H1 (cell line): ENCODE measurements around the gene ADCY2.

Experiments used
- GABPA ChIP-seq: IDR thresholded peaks from 2 replicates; pipeline ENCODE4 v1.6.1; 2011; ENCODE audit warnings: mild to moderate bottlenecking, low read length, moderate library complexity, borderline replicate concordance; ENCODE audit not compliant: insufficient read depth
- KDM1A ChIP-seq: fragments of 200-600, 300-600 bp; sonication (generic); IDR thresholded peaks from 2 replicates; pipeline ENCODE4 v1.7.1; 2016; ENCODE audit warnings: mild to moderate bottlenecking, low read length, borderline replicate concordance
- TBP ChIP-seq: IDR thresholded peaks from 2 replicates; pipeline ENCODE4 v1.6.1; 2011; ENCODE audit warnings: low read depth, low read length, improper control_type of control experiment
- TCF12 ChIP-seq: IDR thresholded peaks from 2 replicates; pipeline ENCODE4 v1.6.1; 2011; ENCODE audit warnings: low read depth, mild to moderate bottlenecking, low read length
- TF ChIP-seq, protein P1 (sequence below): IDR thresholded peaks from 2 replicates; pipeline ENCODE4 v1.6.1; 2011; ENCODE audit warnings: low read depth, mild to moderate bottlenecking, low read length; ENCODE audit not compliant: insufficient read depth
- TF ChIP-seq, protein P2 (sequence below): IDR thresholded peaks from 2 replicates; pipeline ENCODE4 v1.6.1; 2011; ENCODE audit warnings: low read length, improper control_type of control experiment

DNA sequence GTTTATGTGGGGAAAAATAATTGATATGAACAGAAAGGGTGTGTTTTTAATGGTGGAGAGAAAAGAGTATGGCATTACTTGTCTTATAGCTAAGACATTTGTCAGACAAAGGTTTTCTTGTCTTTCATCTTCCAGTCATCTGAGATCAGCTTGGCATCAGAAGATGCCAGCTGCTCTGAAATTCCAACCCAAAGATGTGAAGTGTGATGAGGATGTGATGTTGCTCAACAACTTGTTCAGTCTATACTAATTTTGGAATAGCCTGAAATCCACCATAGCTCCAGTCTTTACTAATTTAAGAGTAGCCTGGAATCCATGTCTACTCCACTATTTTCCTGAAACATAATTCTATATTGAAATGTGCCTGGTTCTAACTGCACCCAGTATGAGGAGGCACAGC lies 272.7 kb downstream of the ADCY2 start:
- no peak for TF ChIP-seq GABPA
- no peak for TF ChIP-seq KDM1A
- TF ChIP-seq, protein P1, sequence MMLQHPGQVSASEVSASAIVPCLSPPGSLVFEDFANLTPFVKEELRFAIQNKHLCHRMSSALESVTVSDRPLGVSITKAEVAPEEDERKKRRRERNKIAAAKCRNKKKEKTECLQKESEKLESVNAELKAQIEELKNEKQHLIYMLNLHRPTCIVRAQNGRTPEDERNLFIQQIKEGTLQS = no peak
- no peak for TF ChIP-seq TCF12
- TF ChIP-seq, protein P2, sequence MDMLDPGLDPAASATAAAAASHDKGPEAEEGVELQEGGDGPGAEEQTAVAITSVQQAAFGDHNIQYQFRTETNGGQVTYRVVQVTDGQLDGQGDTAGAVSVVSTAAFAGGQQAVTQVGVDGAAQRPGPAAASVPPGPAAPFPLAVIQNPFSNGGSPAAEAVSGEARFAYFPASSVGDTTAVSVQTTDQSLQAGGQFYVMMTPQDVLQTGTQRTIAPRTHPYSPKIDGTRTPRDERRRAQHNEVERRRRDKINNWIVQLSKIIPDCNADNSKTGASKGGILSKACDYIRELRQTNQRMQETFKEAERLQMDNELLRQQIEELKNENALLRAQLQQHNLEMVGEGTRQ = no peak
- no peak for TF ChIP-seq TBP
